GM18951 (cell line): ENCODE data around the gene ROGDI.

Experiments
- POLR2A ChIP-seq: IDR thresholded peaks from 4 replicates; pipeline ENCODE4 v1.6.1; 2011; ENCODE audit warnings: mild to moderate bottlenecking; ENCODE audit not compliant: insufficient read length, insufficient read depth; ENCODE audit errors: extremely low read depth
- in situ Hi-C: fragments of 300-500 bp; cut with MboI; formaldehyde crosslinking; loops from one replicate; pipeline ENCODE4 v1.12.0; 2022; ENCODE audit warnings: low sequenced_read_pairs, mixed read lengths, inconsistent platforms; ENCODE audit not compliant: unreplicated experiment

Gene ROGDI

DNA sequence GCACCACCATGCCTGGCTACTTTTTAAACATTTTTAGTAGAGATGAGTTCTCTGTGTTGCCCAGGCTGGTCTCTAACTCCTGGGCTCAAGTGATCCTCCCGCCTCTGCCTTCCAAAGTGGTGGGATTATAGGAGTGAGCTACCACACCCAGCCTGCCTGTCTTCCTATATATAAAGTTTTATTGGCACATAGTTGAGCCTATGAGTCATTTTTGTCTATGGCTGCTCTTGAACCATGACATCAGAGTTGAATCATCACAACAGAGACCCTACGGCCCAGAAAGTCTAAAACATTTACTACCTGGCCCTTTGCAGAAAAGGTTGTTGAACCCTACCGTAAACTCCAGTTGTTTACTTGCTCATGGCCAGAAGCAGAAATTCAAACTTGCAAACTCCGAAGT lies 22.2 kb downstream of the ROGDI start:
- in situ Hi-C loops = no loop called here

DNA sequence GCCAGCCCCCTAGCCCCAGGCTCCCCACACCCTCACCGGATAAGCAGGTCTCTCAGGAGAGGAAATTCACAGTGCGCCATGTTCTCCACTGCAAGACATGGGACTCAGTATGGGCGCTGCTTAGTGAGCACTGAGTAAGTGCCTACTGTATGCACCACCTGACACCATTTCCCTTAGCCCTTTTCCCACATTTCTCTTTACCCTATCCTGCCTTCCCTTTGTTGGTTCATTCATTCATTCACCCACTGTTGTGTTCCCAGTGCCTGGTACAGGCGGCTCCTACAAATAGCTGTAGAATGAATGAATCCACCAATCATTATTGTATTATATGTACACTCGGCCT lies 24.4 kb downstream of the ROGDI start:
- in situ Hi-C loops = no loop called here
- no peak for TF ChIP-seq POLR2A

More for the DNA sequence above, 22.2 kb downstream of the ROGDI start:
- TF ChIP-seq POLR2A = no peak

GRCh38 chr16:4777339-4778049 lies 24.9 kb downstream of the ROGDI start:
- in situ Hi-C loops = no loop called here
- TF ChIP-seq POLR2A = no peak

- in situ Hi-C loops = no loop called here
- TF ChIP-seq POLR2A = no peak
Measured at GRCh38 chr16:4776141-4776705, 26.2 kb downstream of the ROGDI start.

DNA sequence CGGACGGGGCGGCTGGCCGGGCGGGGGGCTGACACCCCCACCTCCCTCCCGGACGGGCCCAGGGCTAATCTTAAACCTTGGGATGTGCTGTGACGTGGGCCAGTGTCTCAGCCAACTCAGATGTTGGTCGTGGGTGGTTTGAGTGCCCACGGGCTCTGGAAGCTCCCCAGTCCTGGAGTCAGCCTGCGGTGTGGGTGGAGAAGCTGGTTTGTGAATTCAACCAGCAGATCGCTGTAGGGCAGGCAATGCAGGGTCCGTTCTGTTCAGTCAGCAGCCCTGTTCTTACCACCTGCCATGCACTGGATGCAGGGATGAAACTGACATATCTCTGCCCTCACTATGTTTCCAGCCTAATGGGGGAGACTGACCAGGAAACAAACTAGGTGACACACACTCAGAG lies 27.4 kb downstream of the ROGDI start:
- in situ Hi-C loops = no loop called here
- no peak for TF ChIP-seq POLR2A

DNA sequence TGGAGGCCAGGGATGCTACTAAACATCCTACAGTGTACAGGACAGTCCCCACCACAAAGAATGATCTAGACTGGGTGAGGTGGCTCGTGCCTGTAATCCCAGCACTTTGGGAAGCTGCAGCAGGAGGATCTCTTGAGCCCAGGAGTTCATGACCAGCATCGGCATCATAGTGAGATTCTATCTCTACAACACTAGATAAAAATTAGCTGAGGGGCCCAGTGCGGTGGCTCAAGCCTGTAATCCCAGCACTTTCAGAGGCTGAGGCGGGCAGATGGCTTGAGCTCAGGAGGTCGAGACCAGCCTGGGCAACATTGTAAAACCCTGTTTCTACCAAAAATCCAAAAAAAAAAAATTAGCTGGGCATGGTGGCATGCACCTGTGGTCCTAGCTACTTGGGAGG lies 30.1 kb downstream of the ROGDI start:
- in situ Hi-C loops = no loop called here
- TF ChIP-seq POLR2A = no peak

DNA sequence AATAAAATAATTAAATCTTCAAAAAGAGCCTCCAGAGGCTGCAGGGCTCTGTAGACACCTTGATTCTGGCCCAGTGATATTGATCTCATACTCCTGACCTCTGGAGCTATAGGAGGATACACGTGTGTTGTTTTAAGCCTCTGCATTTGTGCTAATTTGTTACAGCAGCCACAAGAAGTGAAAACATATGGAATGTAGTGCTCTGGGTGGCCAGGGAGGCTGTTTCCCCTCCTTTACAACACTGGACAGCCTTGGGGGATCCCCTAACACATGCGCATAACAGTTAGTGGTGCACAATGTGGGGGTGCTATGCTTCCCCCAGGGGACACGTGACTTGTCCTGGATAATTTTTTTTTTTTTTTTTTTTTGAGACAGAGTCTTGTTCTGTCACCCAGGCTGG lies 30.8 kb downstream of the ROGDI start:
- in situ Hi-C loops = no loop called here
- TF ChIP-seq POLR2A = no peak

GRCh38 chr16:4769306-4769638 lies 33.2 kb downstream of the ROGDI start:
- TF ChIP-seq POLR2A = no peak
- in situ Hi-C loops = no loop called here

GRCh38 chr16:4768549-4769305 lies 33.7 kb downstream of the ROGDI start:
- in situ Hi-C loops = no loop called here
- peak; percentile 85 for TF ChIP-seq POLR2A

DNA sequence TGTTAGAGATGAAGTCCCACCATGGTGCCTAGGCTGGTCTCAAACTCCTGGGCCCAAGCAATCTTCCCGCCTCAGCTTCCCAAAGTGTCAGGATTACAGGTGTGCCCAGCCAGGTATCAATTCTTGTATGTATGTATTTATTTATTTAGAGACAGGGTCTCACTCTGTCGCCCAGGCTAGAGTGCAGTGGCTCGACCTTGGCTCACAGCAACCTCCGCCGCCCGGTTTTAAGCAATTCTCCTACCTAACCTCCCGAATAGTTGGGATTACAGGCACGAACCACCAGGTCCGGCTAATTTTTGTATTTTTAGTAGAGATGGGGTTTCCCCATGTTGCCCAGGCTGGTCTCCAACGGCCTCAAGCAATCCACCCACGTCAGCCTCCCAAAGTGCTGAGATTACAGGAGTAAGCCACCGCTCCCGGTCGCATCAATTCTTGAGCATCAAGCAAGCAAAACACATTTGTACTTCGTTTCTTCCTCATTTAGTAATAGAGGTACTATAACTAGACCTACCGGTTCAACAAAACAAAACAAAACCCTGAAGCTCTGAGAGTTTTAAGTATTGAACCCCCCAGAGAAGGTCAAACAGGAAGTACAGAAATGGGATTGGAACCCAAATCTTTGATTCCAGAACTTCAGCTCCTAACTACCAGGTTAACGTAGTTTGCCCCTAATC lies 34.4 kb downstream of the ROGDI start:
- no peak for TF ChIP-seq POLR2A
- in situ Hi-C loops = no loop called here

- in situ Hi-C loops = no loop called here
- peak; percentile 77 for TF ChIP-seq POLR2A
Measured at GRCh38 chr16:4766875-4767628, 35.4 kb downstream of the ROGDI start, which contains the start of gene ZNF500. Gene ZNF500 (minus strand): TSS chr16:4767162. CDS start chr16:4765978, 1,184 bp downstream.

GRCh38 chr16:4765511-4766474 lies 36.6 kb downstream of the ROGDI start:
- TF ChIP-seq POLR2A = no peak
- in situ Hi-C loops = no loop called here
